Stomach (tissue), 9 donors: ENCODE measurements around the gene PARVB. TPM values are rescaled to one million over a fixed set of nuclear protein-coding genes. Genes with fewer than 3 reads are reported as not detected.

Experiments used
- DNase-seq, 2 donors: peaks; one replicate each; pipeline versions ENCODE4 v3.0.0 to v3.0.0-alpha.2; 2013 to 2019
- H3K27ac ChIP-seq, 5 donors: fragments of 200-600 bp in 4 of 5; sonication (generic) in 4 of 5; one replicate each; pipeline ENCODE4 v1.5.1; 2013 to 2019; ENCODE audit warnings: mild to moderate bottlenecking in 1 of 5, moderate library complexity in 1 of 5
- H3K27me3 ChIP-seq, 3 donors: fragments of 200-600 bp; sonication (generic); one replicate each; pipeline ENCODE4 v1.5.1; 2017 to 2019; ENCODE audit warnings: mixed run types in 1 of 3
- H3K36me3 ChIP-seq, 4 donors: fragments of 200-600 bp; sonication (generic); 1 replicate in 3 of 4; 2 replicates in 1 of 4; pipeline ENCODE4 v1.5.1; 2016 to 2019
- H3K4me1 ChIP-seq, 4 donors: fragments of 200-600 bp; sonication (generic); one replicate each; pipeline ENCODE4 v1.5.1; 2016 to 2019
- H3K4me3 ChIP-seq, 4 donors: fragments of 200-600 bp; sonication (generic) in 3 of 4; one replicate each; pipeline ENCODE4 v1.5.1; 2016 to 2019; ENCODE audit warnings: mild to moderate bottlenecking in 1 of 4
- H3K9me3 ChIP-seq, 4 donors: fragments of 200-600 bp; sonication (generic); one replicate each; pipeline ENCODE4 v1.5.1; 2016 to 2019
- CTCF ChIP-seq, 7 experiments: fragments of 450-650 bp in 4 of 7; fragments of 200-600 bp in 3 of 7; sonication (generic) in 3 of 7; IDR thresholded peaks; one replicate each; pipeline ENCODE4 v1.5.1; 2016 to 2019; ENCODE audit warnings: antibody characterized with exemption in 7 of 7, control low read depth in 2 of 7, mild to moderate bottlenecking in 1 of 7
- EP300 ChIP-seq: sonication (generic); formaldehyde crosslinking; IDR thresholded peaks from one replicate; pipeline ENCODE4 v1.6.1; 2017; ENCODE audit warnings: antibody characterized with exemption
- POLR2A ChIP-seq, 4 donors: fragments of 450-650 bp; IDR thresholded peaks; one replicate each; pipeline ENCODE4 v1.6.1; 2016; ENCODE audit warnings: antibody characterized with exemption in 4 of 4, control low read depth in 2 of 4, mild to moderate bottlenecking in 1 of 4, moderate library complexity in 1 of 4
- POLR2AphosphoS5 ChIP-seq, 3 donors: sonication (generic); formaldehyde crosslinking; IDR thresholded peaks; one replicate each; pipeline ENCODE4 v1.6.1; 2016; ENCODE audit warnings: antibody characterized with exemption in 3 of 3
- WGBS, 5 donors: extraction: QIAGEN DNeasy Blood & Tissue Kit in 3 of 5; methylation state at CpG; one replicate each; pipeline versions ENCODE4 v1.1.5 to v1.1.7; 2013 to 2018; 5-methylcytosine and 5-hydroxymethylcytosine counted together
- intact Hi-C: fragments of 100-400 bp; cut with DNase I; formaldehyde crosslinking; loops from one replicate; pipeline ENCODE4 v1.15.1; 2023; ENCODE audit warnings: low total_unique reads
- polyA plus RNA-seq, 3 donors: library from polyadenylated mRNA; stranded (reverse); fragments of 200-250 nt; gene quantifications; one replicate each; pipeline ENCODE4 v1.2.3, GENCODE V29; 2013
- total RNA-seq, 5 donors: library from RNA; depleted of rRNA; stranded (reverse); fragments of >200 nt; gene quantifications; one replicate each; pipeline versions ENCODE4 v1.1.0 to v1.2.3, GENCODE V29; 2014 to 2016
- donor health status: healthy with polysubstance abuse.
- donor health status: Bipolar disorder and iron deficiency.
- donor health status: healthy.

The PARVB gene
- total and polyA plus RNA-seq, 8 donors: 2.9 to 143 (median 19.1) TPM

- WGBS, 5 donors: 69 to 88% (median 86%) methylated on average over 10 to 11 of the region's 11 CpGs
- intact Hi-C loops: no loop called here
These were observed 139.9 kb downstream of the PARVB start for GRCh38 chr22:44164031-44164430.

GRCh38 chr22:44165286-44165874, 141.3 kb downstream of the PARVB start:
- no peak overlapping the region for H3K27ac ChIP-seq
- DNase-seq: no peak
- peaks cover 0 to 8% (median 0%) of the 10 kb centered on the region in 4 donors for H3K4me1 ChIP-seq
- peaks cover 0 to 57% (median 41%) of the 10 kb centered on the region in 4 donors for H3K36me3 ChIP-seq
- TF ChIP-seq POLR2A (IDR thresholded peaks at IDR 0.05): no peak
- 87 to 96% (median 94%) methylated on average over 14 to 15 of the region's 15 CpGs for WGBS, 5 donors
- H3K27me3 ChIP-seq: no peaks in the 10 kb centered on the region
- no peaks in the 10 kb centered on the region for H3K9me3 ChIP-seq
- intact Hi-C loops: no loop called here
- H3K4me3 ChIP-seq: no peak overlapping the region

More at GRCh38 chr22:44164031-44164430, 139.9 kb downstream of the PARVB start:
- no peak for DNase-seq
- Histone ChIP-seq H3K4me3 (no peak overlapping the region), H3K36me3 (peaks cover 0 to 58% (median 40%) of the 10 kb centered on the region in 4 donors), H3K4me1 (peaks cover 0 to 21% (median 5%) of the 10 kb centered on the region in 4 donors), H3K9me3 (no peaks in the 10 kb centered on the region), H3K27me3 (no peaks in the 10 kb centered on the region), H3K27ac (no peak overlapping the region)
- TF ChIP-seq EP300 (no peak), POLR2A (IDR thresholded peaks at IDR 0.05) (no peak), CTCF (IDR thresholded peaks at IDR 0.05) (no peak), POLR2AphosphoS5 (IDR thresholded peaks at IDR 0.05) (no peak)

GRCh38 chr22:44166498-44167276, 142.6 kb downstream of the PARVB start:
- WGBS, 5 donors: 86 to 96% (median 89%) methylated on average over 15 to 20 of the region's 20 CpGs
- no peaks in the 10 kb centered on the region for H3K9me3 ChIP-seq
- intact Hi-C loops: no loop called here
- peaks cover 0 to 6% (median 0%) of the 10 kb centered on the region in 4 donors for H3K4me1 ChIP-seq
- no peaks in the 10 kb centered on the region for H3K27me3 ChIP-seq
- H3K36me3 ChIP-seq: peaks cover 0 to 57% (median 40%) of the 10 kb centered on the region in 4 donors
- no peak for DNase-seq
- no peak overlapping the region for H3K27ac ChIP-seq
- TF ChIP-seq POLR2AphosphoS5 (IDR thresholded peaks at IDR 0.05) (no peak), POLR2A (IDR thresholded peaks at IDR 0.05) (no peak), CTCF (IDR thresholded peaks at IDR 0.05) (no peak), EP300 (no peak)
- H3K4me3 ChIP-seq: no peak overlapping the region

GRCh38 chr22:44167501-44167900, 143.4 kb downstream of the PARVB start:
- no peak overlapping the region for H3K27ac ChIP-seq
- intact Hi-C loops: no loop called here
- no peaks in the 10 kb centered on the region for H3K27me3 ChIP-seq
- DNase-seq: no peak
- peaks cover 0 to 6% (median 0%) of the 10 kb centered on the region in 4 donors for H3K4me1 ChIP-seq
- H3K9me3 ChIP-seq: no peaks in the 10 kb centered on the region
- no peak overlapping the region for H3K4me3 ChIP-seq
- TF ChIP-seq POLR2AphosphoS5 (IDR thresholded peaks at IDR 0.05) (no peak), CTCF (IDR thresholded peaks at IDR 0.05) (no peak), POLR2A (IDR thresholded peaks at IDR 0.05) (no peak)
- 58 to 87% (median 80%) methylated on average over 4 to 12 of the region's 12 CpGs for WGBS, 5 donors
- H3K36me3 ChIP-seq: peaks cover 0 to 57% (median 41%) of the 10 kb centered on the region in 4 donors
